Nephron progenitor cell (in vitro differentiated cells): ENCODE measurements around the gene PDE4D.
"Not testable (repeated sequence)": the region's sequence is repeated elsewhere in the genome, so short reads cannot be mapped to it uniquely, and the experiment has no call there.

ENCODE experiments used
- DNase-seq: peaks from one replicate; pipeline ENCODE4 v3.0.0; 2021
- H3K27ac Mint-ChIP-seq: 2 replicates; pipeline ENCODE4 v1.8.0; 2021; ENCODE audit warnings: mild to moderate bottlenecking, moderate library complexity, mixed read lengths
- H3K27me3 Mint-ChIP-seq: 2 replicates; pipeline ENCODE4 v1.8.0; 2021; ENCODE audit warnings: mild to moderate bottlenecking, low read depth, mixed read lengths; ENCODE audit not compliant: poor library complexity
- H3K36me3 Mint-ChIP-seq: 2 replicates; pipeline ENCODE4 v1.8.0; 2021; ENCODE audit warnings: low read depth, mixed read lengths
- H3K4me1 Mint-ChIP-seq: 2 replicates; pipeline ENCODE4 v1.8.0; 2021; ENCODE audit warnings: mixed read lengths
- H3K4me3 Mint-ChIP-seq: 2 replicates; pipeline ENCODE4 v1.8.0; 2021; ENCODE audit warnings: mild to moderate bottlenecking, moderate library complexity, mixed read lengths
- H3K9me3 Mint-ChIP-seq: 2 replicates; pipeline ENCODE4 v1.8.0; 2021; ENCODE audit warnings: mild to moderate bottlenecking, moderate library complexity, mixed read lengths
- CTCF ChIP-seq: fragments of 200-600 bp; sonication (generic); IDR thresholded peaks from 2 replicates; pipeline ENCODE4 v1.5.0; 2021; ENCODE audit warnings: antibody characterized with exemption

Gene PDE4D

GRCh38 chr5:59765446-59765845 lies 128.1 kb downstream of the PDE4D start:
- peaks cover 20% of the 10 kb centered on the region for H3K27me3 Mint-ChIP-seq
- peaks cover 33% of the 10 kb centered on the region for H3K4me1 Mint-ChIP-seq
- DNase-seq: no peak
- H3K4me3 Mint-ChIP-seq: no peak overlapping the region
- no peaks in the 10 kb centered on the region for H3K36me3 Mint-ChIP-seq
- no peaks in the 10 kb centered on the region for H3K9me3 Mint-ChIP-seq
- no peak overlapping the region for H3K27ac Mint-ChIP-seq
- no peak for TF ChIP-seq CTCF

GRCh38 chr5:59764361-59764760 lies 129.2 kb downstream of the PDE4D start:
- H3K9me3 Mint-ChIP-seq: no peaks in the 10 kb centered on the region
- H3K4me3 Mint-ChIP-seq: no peak overlapping the region
- H3K36me3 Mint-ChIP-seq: no peaks in the 10 kb centered on the region
- no peak overlapping the region for H3K27ac Mint-ChIP-seq
- no peak for DNase-seq
- H3K27me3 Mint-ChIP-seq: peaks cover 15% of the 10 kb centered on the region
- peaks cover 39% of the 10 kb centered on the region for H3K4me1 Mint-ChIP-seq
- no peak for TF ChIP-seq CTCF

- no peaks in the 10 kb centered on the region for H3K36me3 Mint-ChIP-seq
- TF ChIP-seq CTCF: no peak
- H3K9me3 Mint-ChIP-seq: no peaks in the 10 kb centered on the region
- DNase-seq: no peak
- H3K27ac Mint-ChIP-seq: no peak overlapping the region
- H3K4me3 Mint-ChIP-seq: no peak overlapping the region
- H3K27me3 Mint-ChIP-seq: peaks cover 7% of the 10 kb centered on the region
- peaks cover 31% of the 10 kb centered on the region for H3K4me1 Mint-ChIP-seq
Observed at GRCh38 chr5:59763541-59763940, 130.0 kb downstream of the PDE4D start.

GRCh38 chr5:59762232-59762631 lies 131.3 kb downstream of the PDE4D start:
- not testable (repeated sequence) for H3K4me3 Mint-ChIP-seq, H3K27ac Mint-ChIP-seq, H3K27me3 Mint-ChIP-seq, H3K9me3 Mint-ChIP-seq, H3K36me3 Mint-ChIP-seq, DNase-seq
- peaks cover 25% of the 10 kb centered on the region for H3K4me1 Mint-ChIP-seq

GRCh38 chr5:59760785-59761348 lies 132.7 kb downstream of the PDE4D start:
- H3K27ac Mint-ChIP-seq: no peak overlapping the region
- no peaks in the 10 kb centered on the region for H3K36me3 Mint-ChIP-seq
- no peaks in the 10 kb centered on the region for H3K9me3 Mint-ChIP-seq
- no peak for TF ChIP-seq CTCF
- DNase-seq: no peak
- no peak overlapping the region for H3K4me3 Mint-ChIP-seq
- H3K27me3 Mint-ChIP-seq: no peaks in the 10 kb centered on the region
- peaks cover 11% of the 10 kb centered on the region for H3K4me1 Mint-ChIP-seq

GRCh38 chr5:59759600-59760351 lies 133.8 kb downstream of the PDE4D start:
- Mint-ChIP-seq H3K27ac (no peak overlapping the region), H3K4me3 (no peak overlapping the region), H3K4me1 (peaks cover 11% of the 10 kb centered on the region), H3K27me3 (no peaks in the 10 kb centered on the region), H3K36me3 (no peaks in the 10 kb centered on the region), H3K9me3 (no peaks in the 10 kb centered on the region)
- TF ChIP-seq CTCF: no peak
- DNase-seq: no peak
